Mesenchymal stem cell (in vitro differentiated cells and primary cell): ENCODE measurements around the gene PHRF1.

Experiments
- DNase-seq: peaks from one replicate; pipeline ENCODE4 v3.0.0-alpha.2; 2013
- H2AFZ ChIP-seq: one replicate; pipeline ENCODE4 v1.6.1; 2013; ENCODE audit warnings: low read depth, mild to moderate bottlenecking, control low read depth, inconsistent platforms, low read length, moderate library complexity
- H2AK5ac ChIP-seq: 2 replicates; pipeline ENCODE4 v1.6.1; 2013; ENCODE audit warnings: low read length, moderate library complexity, mild to moderate bottlenecking, inconsistent platforms; ENCODE audit not compliant: severe bottlenecking
- H2BK120ac ChIP-seq: one replicate; pipeline ENCODE4 v1.6.1; 2013; ENCODE audit warnings: low read depth, mild to moderate bottlenecking, inconsistent platforms, low read length, moderate library complexity
- H2BK12ac ChIP-seq, 2 experiments: one replicate each; pipeline ENCODE4 v1.6.1; 2013; ENCODE audit warnings: inconsistent platforms in 2 of 2, low read length in 2 of 2, mild to moderate bottlenecking in 2 of 2, moderate library complexity in 2 of 2, control low read depth in 1 of 2
- H2BK15ac ChIP-seq: one replicate; pipeline ENCODE4 v1.6.1; 2013; ENCODE audit warnings: mild to moderate bottlenecking, low read depth, inconsistent platforms; ENCODE audit not compliant: poor library complexity, severe bottlenecking
- H2BK5ac ChIP-seq: 2 replicates; pipeline ENCODE4 v1.6.1; 2013; ENCODE audit warnings: low read depth, mild to moderate bottlenecking, low read length, control low read depth, inconsistent platforms; ENCODE audit not compliant: poor library complexity, severe bottlenecking
- H3K14ac ChIP-seq, 2 experiments: one replicate each; pipeline ENCODE4 v1.6.1; 2013; ENCODE audit warnings: inconsistent platforms in 2 of 2, low read length in 2 of 2, control low read depth in 1 of 2, mild to moderate bottlenecking in 1 of 2, moderate library complexity in 1 of 2
- H3K18ac ChIP-seq, 2 experiments: one replicate each; pipeline ENCODE4 v1.6.1; 2013; ENCODE audit warnings: inconsistent platforms in 2 of 2, low read length in 2 of 2, control low read depth in 1 of 2, low read depth in 1 of 2, mild to moderate bottlenecking in 1 of 2
- H3K23ac ChIP-seq, 2 experiments: one replicate each; pipeline ENCODE4 v1.6.1; 2013; ENCODE audit warnings: inconsistent platforms in 2 of 2, low read length in 2 of 2, mild to moderate bottlenecking in 2 of 2, moderate library complexity in 2 of 2, control low read depth in 1 of 2
- H3K27ac ChIP-seq: 2 replicates; pipeline ENCODE4 v1.5.1; 2013; ENCODE audit warnings: mild to moderate bottlenecking, moderate library complexity, low read length, control low read depth, inconsistent platforms; ENCODE audit not compliant: poor library complexity, severe bottlenecking
- H3K27me3 ChIP-seq, 2 experiments: 2 replicates each; pipeline versions ENCODE4 v1.6.1 to v1.7.0; 2013; ENCODE audit warnings: low read length in 2 of 2, mild to moderate bottlenecking in 2 of 2, moderate library complexity in 2 of 2, control low read depth in 1 of 2, inconsistent platforms in 1 of 2; ENCODE audit not compliant: control insufficient read depth in 1 of 2, insufficient read depth in 1 of 2
- H3K36me3 ChIP-seq, 2 experiments: 2 replicates each; pipeline versions ENCODE4 v1.6.1 to v1.7.0; 2013; ENCODE audit warnings: low read length in 2 of 2, control low read depth in 1 of 2, inconsistent platforms in 1 of 2, low read depth in 1 of 2, mild to moderate bottlenecking in 1 of 2; ENCODE audit not compliant: insufficient read depth in 2 of 2, control insufficient read depth in 1 of 2
- H3K4ac ChIP-seq, 2 experiments: one replicate each; pipeline ENCODE4 v1.6.1; 2013; ENCODE audit warnings: inconsistent platforms in 2 of 2, low read length in 2 of 2, mild to moderate bottlenecking in 2 of 2, moderate library complexity in 2 of 2, control low read depth in 1 of 2, low read depth in 1 of 2
- H3K4me1 ChIP-seq: 2 replicates; pipeline ENCODE4 v1.6.1; 2013; ENCODE audit warnings: low read depth, low read length, control low read depth; ENCODE audit not compliant: control insufficient read depth, insufficient read depth
- H3K4me2 ChIP-seq: 2 replicates; pipeline ENCODE4 v1.6.1; 2013; ENCODE audit warnings: low read length, mild to moderate bottlenecking, inconsistent platforms; ENCODE audit not compliant: poor library complexity, severe bottlenecking
- H3K4me3 ChIP-seq, 2 experiments: 2 replicates each; pipeline versions ENCODE4 v1.5.1 to v1.7.0; 2013; ENCODE audit warnings: low read length in 2 of 2, mild to moderate bottlenecking in 2 of 2, control low read depth in 1 of 2, low read depth in 1 of 2; ENCODE audit not compliant: insufficient read depth in 1 of 2
- H3K79me1 ChIP-seq: replicated peaks from 2 replicates; pipeline ENCODE4 v1.6.1; 2013; ENCODE audit warnings: mild to moderate bottlenecking, control low read depth, low read length, inconsistent platforms; ENCODE audit not compliant: poor library complexity, severe bottlenecking
- H3K9ac ChIP-seq: 2 replicates; pipeline ENCODE4 v1.7.0; 2013; ENCODE audit warnings: mild to moderate bottlenecking, low read length, moderate library complexity
- H3K9me3 ChIP-seq: 2 replicates; pipeline ENCODE4 v1.7.0; 2013; ENCODE audit warnings: mild to moderate bottlenecking, low read length; ENCODE audit not compliant: control insufficient read depth
- H4K8ac ChIP-seq: one replicate; pipeline ENCODE4 v1.6.1; 2013; ENCODE audit warnings: inconsistent platforms, mild to moderate bottlenecking, low read length, moderate library complexity
- H4K91ac ChIP-seq: one replicate; pipeline ENCODE4 v1.6.1; 2013; ENCODE audit warnings: mild to moderate bottlenecking, low read length, inconsistent platforms
- WGBS: methylation state at CpG from one replicate; pipeline ENCODE4 v1.1.7; 2013; ENCODE audit warnings: mixed read lengths; 5-methylcytosine and 5-hydroxymethylcytosine counted together

PHRF1 gene

DNA sequence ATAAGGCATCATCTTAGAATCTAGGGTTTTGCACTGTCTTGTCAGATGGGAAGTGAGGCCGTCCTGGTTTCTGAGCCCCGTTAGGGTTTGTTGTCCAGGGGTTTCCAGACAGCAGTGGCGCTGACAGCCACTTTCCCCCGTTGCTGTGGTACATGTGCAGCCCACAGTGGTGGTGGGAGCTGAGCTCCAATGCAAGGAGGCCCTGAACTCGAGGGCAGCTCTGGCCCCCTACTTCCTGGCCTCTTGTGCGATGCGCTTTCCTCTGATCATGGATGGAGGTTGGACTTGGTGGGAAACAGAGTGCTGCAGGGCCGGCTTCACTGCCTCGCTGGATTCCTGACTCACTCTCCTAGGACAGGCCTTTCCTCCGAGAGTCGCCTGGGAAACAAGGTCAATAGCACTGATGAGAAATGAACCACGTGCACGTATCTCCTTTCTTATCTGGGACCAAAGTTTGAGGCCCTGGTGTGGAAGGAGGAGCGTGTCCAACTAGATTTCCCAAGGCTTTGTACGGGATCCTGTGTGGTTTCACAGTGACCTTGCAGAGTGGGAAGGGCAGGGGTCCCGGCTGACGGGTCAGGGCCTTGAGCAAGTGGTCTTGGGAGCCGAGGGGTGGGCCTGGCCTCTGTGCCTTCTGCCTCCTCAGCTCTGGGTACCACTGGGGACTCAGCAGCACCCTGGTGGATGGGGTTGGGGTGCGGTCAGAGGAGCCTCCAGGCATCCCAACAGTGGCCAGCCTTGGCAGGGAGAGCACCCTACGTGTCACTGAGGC is 3.7 kb downstream of the PHRF1 start:
- no peak overlapping the region for H3K14ac ChIP-seq
- peaks cover 1 to 2% of the 10 kb centered on the region in 2 experiments for H3K27me3 ChIP-seq
- no peak overlapping the region for H2BK120ac ChIP-seq
- H3K36me3 ChIP-seq: peaks cover 20 to 47% of the 10 kb centered on the region in 2 experiments
- no peak overlapping the region for H2BK12ac ChIP-seq
- 91% methylated on average over 20 of the region's 20 CpGs for WGBS
- H2AFZ ChIP-seq: no peak overlapping the region
- H3K4ac ChIP-seq: no peak overlapping the region
- no peak overlapping the region for H3K23ac ChIP-seq
- H2BK15ac ChIP-seq: no peak overlapping the region
- no peak overlapping the region for H4K91ac ChIP-seq
- H3K9ac ChIP-seq: peak overlapping the region; percentile 34
- no peak overlapping the region for H2BK5ac ChIP-seq
- H2AK5ac ChIP-seq: no peak overlapping the region
- peaks cover 41% of the 10 kb centered on the region for H3K4me1 ChIP-seq
- no peak overlapping the region for H3K18ac ChIP-seq
- H3K27ac ChIP-seq: no peak overlapping the region
- no peak overlapping the region for H4K8ac ChIP-seq
- peak overlapping the region in 1 of 2 experiments; percentile 5 for H3K4me3 ChIP-seq
- no peak overlapping the region for H3K4me2 ChIP-seq
- H3K9me3 ChIP-seq: no peaks in the 10 kb centered on the region
- no peak for DNase-seq
- H3K79me1 ChIP-seq: peaks cover 8% of the 10 kb centered on the region

- Histone ChIP-seq H2BK120ac (no peak overlapping the region), H2BK12ac (no peak overlapping the region), H3K9me3 (no peaks in the 10 kb centered on the region), H3K4me2 (no peak overlapping the region), H3K4me3 (no peak overlapping the region), H3K79me1 (peaks cover 8% of the 10 kb centered on the region), H3K27me3 (no peaks in the 10 kb centered on the region), H2AFZ (no peak overlapping the region), H2AK5ac (no peak overlapping the region), H4K91ac (no peak overlapping the region), H3K9ac (peak overlapping the region; percentile 26), H3K14ac (no peak overlapping the region), H3K4me1 (peaks cover 35% of the 10 kb centered on the region), H3K18ac (no peak overlapping the region), H3K23ac (no peak overlapping the region), H3K27ac (no peak overlapping the region), H4K8ac (no peak overlapping the region), H3K4ac (no peak overlapping the region), H2BK5ac (no peak overlapping the region), H3K36me3 (peaks cover 24 to 49% of the 10 kb centered on the region in 2 experiments), H2BK15ac (no peak overlapping the region)
- 97% methylated on average over 14 of the region's 14 CpGs for WGBS
- DNase-seq: no peak
Observed at GRCh38 chr11:581342-581741, 5.1 kb downstream of the PHRF1 start.

DNA sequence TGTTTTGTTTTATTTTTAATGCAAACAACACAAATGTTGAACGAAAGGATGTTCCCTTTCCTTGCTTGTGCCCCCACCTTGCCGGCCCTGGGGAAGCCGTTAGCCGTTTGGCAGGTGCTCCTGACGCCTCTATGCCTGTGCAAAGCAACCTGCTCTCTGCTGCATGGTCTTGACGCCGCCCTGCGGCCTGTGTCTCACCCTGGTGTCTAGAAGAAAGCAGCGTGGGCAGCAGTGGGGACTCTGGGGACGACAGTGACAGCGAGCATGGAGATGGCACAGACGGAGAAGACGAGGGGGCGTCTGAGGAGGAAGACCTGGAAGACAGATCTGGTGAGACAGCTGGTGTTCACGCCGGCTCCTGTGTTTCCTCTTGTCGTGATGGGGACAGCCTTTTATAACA is 5.5 kb downstream of the PHRF1 start:
- Histone ChIP-seq H3K9ac (peak overlapping the region; percentile 26), H3K14ac (no peak overlapping the region), H2BK120ac (no peak overlapping the region), H3K9me3 (no peaks in the 10 kb centered on the region), H3K18ac (no peak overlapping the region), H3K23ac (no peak overlapping the region), H3K4me1 (peaks cover 35% of the 10 kb centered on the region), H3K79me1 (peaks cover 8% of the 10 kb centered on the region), H3K4me3 (peak overlapping the region in 1 of 2 experiments; percentile 2), H3K27ac (no peak overlapping the region), H4K8ac (no peak overlapping the region), H3K4me2 (no peak overlapping the region), H2BK12ac (no peak overlapping the region), H2BK15ac (no peak overlapping the region), H2AFZ (no peak overlapping the region), H3K27me3 (no peaks in the 10 kb centered on the region), H3K36me3 (peaks cover 28 to 53% of the 10 kb centered on the region in 2 experiments), H4K91ac (no peak overlapping the region), H2BK5ac (no peak overlapping the region), H2AK5ac (no peak overlapping the region), H3K4ac (no peak overlapping the region)
- WGBS: 97% methylated on average over 17 of the region's 17 CpGs
- DNase-seq: no peak

- Histone ChIP-seq H2BK5ac (no peak overlapping the region), H4K8ac (no peak overlapping the region), H2AK5ac (no peak overlapping the region), H3K14ac (no peak overlapping the region), H3K4me2 (no peak overlapping the region), H2BK12ac (no peak overlapping the region), H2AFZ (no peak overlapping the region), H3K9ac (no peak overlapping the region), H3K18ac (no peak overlapping the region), H3K9me3 (no peaks in the 10 kb centered on the region), H3K4ac (no peak overlapping the region), H3K79me1 (peaks cover 8% of the 10 kb centered on the region), H2BK15ac (no peak overlapping the region), H3K36me3 (peaks cover 51 to 56% of the 10 kb centered on the region in 2 experiments), H4K91ac (no peak overlapping the region), H3K27me3 (no peaks in the 10 kb centered on the region), H3K27ac (no peak overlapping the region), H3K4me3 (no peak overlapping the region), H2BK120ac (no peak overlapping the region), H3K23ac (no peak overlapping the region), H3K4me1 (peaks cover 24% of the 10 kb centered on the region)
- WGBS: over 99% methylated on average over 8 of the region's 10 CpGs
- DNase-seq: no peak
Observed at GRCh38 chr11:584287-584686, 8.0 kb downstream of the PHRF1 start.
